Kidney (tissue), 14 donors: ENCODE data around the gene RHOU. TPM values are rescaled to one million over a fixed set of nuclear protein-coding genes. Genes with fewer than 3 reads are reported as not detected.
A peak's percentile ranks its signal among the peaks of the same experiment; 100 is the strongest.

Experiments
- DNase-seq, 5 donors: peaks; one replicate each; pipeline ENCODE4 v3.0.0-alpha.2; 2013 to 2020
- FAIRE-seq: peaks from 2 replicates; lab custom pipeline; 2012; peaks lifted over from hg19 to GRCh38; lab: Jason Lieb, UNC
- H3K27ac ChIP-seq, 2 donors: one replicate each; pipeline ENCODE4 v1.7.0; 2013; ENCODE audit warnings: low read depth in 2 of 2, low read length in 2 of 2, inconsistent platforms in 1 of 2
- H3K27me3 ChIP-seq: one replicate; pipeline ENCODE4 v1.7.1; 2013; ENCODE audit warnings: low read length, inconsistent platforms; ENCODE audit not compliant: control insufficient read depth, insufficient read depth
- H3K36me3 ChIP-seq, 3 donors: one replicate each; pipeline versions ENCODE4 v1.7.0 to v1.7.1; 2013; ENCODE audit warnings: low read length in 3 of 3, control low read depth in 1 of 3, inconsistent platforms in 1 of 3; ENCODE audit not compliant: insufficient read depth in 3 of 3, control insufficient read depth in 2 of 3
- H3K4me1 ChIP-seq, 3 donors: one replicate each; pipeline versions ENCODE4 v1.7.0 to v1.7.1; 2013; ENCODE audit warnings: low read length in 3 of 3, inconsistent platforms in 1 of 3, low read depth in 1 of 3; ENCODE audit not compliant: control insufficient read depth in 2 of 3, insufficient read depth in 2 of 3
- H3K4me3 ChIP-seq, 3 donors: one replicate each; pipeline versions ENCODE4 v1.7.0 to v1.8.1; 2013; ENCODE audit warnings: low read length in 3 of 3, control low read depth in 1 of 3, inconsistent platforms in 1 of 3
- H3K9ac ChIP-seq, 3 donors: one replicate each; pipeline versions ENCODE4 v1.7.0 to v1.7.1; 2013; ENCODE audit warnings: low read length in 3 of 3, control low read depth in 1 of 3, inconsistent platforms in 1 of 3
- H3K9me3 ChIP-seq, 3 donors: one replicate each; pipeline versions ENCODE4 v1.7.0 to v1.7.1; 2013; ENCODE audit warnings: low read length in 3 of 3, control low read depth in 1 of 3, inconsistent platforms in 1 of 3; ENCODE audit not compliant: control insufficient read depth in 2 of 3, insufficient read depth in 1 of 3
- intact Hi-C: fragments of 100-400 bp; cut with DNase I; formaldehyde crosslinking; loops from one replicate; pipeline ENCODE4 v1.11.1; 2022
- polyA plus RNA-seq: library from polyadenylated mRNA; stranded (reverse); fragments of 350-450 nt; fragmentation: Illumina TruSeq; extraction: RNeasy Lipid Tissue Mini Kit (QIAGEN cat#74804); gene quantifications from one replicate; pipeline ENCODE4 v1.2.3, GENCODE V29; 2014; ENCODE audit warnings: low read depth, low replicate concordance; ENCODE audit not compliant: insufficient read depth
- total RNA-seq: library from RNA; stranded (reverse); fragmentation: NEBNext Ultra II Directional; extraction: Animal tissue kit (Norgen Biotek cat#: 25700); gene quantifications from one replicate; pipeline ENCODE4 v1.2.1, GENCODE V29; 2021
- TF ChIP-seq, protein P1 (sequence below): IDR thresholded peaks from 3 replicates; pipeline ENCODE4 v1.5.1; 2012; ENCODE audit warnings: mild to moderate bottlenecking, moderate library complexity, borderline replicate concordance; ENCODE audit not compliant: insufficient read depth; ENCODE audit errors: extremely low read depth
- donor health status: control.
- donor health status: control.
- donor health status: control.
- donor health status: control.
- donor health status: control.
- donor health status: DM: yes; HTN: yes; CAD: no.
- donor health status: Normal renal cell carcinoma (clear cell type).

RHOU gene
- total and polyA plus RNA-seq, 2 donors from 2014 or later, result 4.7 to 22.1 TPM

DNA sequence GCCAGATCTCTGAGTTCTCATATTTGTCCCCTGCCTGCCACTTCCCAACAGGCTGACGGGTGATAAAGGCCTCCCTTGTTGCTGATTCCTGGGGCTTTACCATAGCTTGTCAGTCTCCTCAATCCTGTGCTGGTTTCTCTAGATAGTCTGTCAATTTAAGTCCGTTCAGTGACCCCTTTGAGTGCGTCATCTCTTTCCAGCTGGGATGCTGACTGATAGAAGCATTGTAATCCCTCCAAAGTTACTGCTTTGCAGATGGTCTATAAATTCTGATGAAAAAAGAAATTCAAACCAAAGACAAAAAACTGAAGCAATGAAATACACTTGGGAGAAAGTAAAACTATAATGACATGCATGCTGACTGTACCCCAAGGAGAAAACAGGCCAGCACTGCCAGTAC, 28.3 kb downstream of the RHOU start:
- FAIRE-seq, result no peak
- Histone ChIP-seq H3K4me3 (no peak overlapping the region), H3K9ac (no peak overlapping the region), H3K27me3 (no peaks in the 10 kb centered on the region), H3K36me3 (no peaks in the 10 kb centered on the region), H3K9me3 (no peaks in the 10 kb centered on the region), H3K27ac (no peak overlapping the region), H3K4me1 (peaks cover 0 to 3% (median 1%) of the 10 kb centered on the region in 3 donors)
- intact Hi-C loops, result no loop called here
- TF ChIP-seq, protein P1, sequence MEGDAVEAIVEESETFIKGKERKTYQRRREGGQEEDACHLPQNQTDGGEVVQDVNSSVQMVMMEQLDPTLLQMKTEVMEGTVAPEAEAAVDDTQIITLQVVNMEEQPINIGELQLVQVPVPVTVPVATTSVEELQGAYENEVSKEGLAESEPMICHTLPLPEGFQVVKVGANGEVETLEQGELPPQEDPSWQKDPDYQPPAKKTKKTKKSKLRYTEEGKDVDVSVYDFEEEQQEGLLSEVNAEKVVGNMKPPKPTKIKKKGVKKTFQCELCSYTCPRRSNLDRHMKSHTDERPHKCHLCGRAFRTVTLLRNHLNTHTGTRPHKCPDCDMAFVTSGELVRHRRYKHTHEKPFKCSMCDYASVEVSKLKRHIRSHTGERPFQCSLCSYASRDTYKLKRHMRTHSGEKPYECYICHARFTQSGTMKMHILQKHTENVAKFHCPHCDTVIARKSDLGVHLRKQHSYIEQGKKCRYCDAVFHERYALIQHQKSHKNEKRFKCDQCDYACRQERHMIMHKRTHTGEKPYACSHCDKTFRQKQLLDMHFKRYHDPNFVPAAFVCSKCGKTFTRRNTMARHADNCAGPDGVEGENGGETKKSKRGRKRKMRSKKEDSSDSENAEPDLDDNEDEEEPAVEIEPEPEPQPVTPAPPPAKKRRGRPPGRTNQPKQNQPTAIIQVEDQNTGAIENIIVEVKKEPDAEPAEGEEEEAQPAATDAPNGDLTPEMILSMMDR, result no peak
- DNase-seq, result no peak

DNA sequence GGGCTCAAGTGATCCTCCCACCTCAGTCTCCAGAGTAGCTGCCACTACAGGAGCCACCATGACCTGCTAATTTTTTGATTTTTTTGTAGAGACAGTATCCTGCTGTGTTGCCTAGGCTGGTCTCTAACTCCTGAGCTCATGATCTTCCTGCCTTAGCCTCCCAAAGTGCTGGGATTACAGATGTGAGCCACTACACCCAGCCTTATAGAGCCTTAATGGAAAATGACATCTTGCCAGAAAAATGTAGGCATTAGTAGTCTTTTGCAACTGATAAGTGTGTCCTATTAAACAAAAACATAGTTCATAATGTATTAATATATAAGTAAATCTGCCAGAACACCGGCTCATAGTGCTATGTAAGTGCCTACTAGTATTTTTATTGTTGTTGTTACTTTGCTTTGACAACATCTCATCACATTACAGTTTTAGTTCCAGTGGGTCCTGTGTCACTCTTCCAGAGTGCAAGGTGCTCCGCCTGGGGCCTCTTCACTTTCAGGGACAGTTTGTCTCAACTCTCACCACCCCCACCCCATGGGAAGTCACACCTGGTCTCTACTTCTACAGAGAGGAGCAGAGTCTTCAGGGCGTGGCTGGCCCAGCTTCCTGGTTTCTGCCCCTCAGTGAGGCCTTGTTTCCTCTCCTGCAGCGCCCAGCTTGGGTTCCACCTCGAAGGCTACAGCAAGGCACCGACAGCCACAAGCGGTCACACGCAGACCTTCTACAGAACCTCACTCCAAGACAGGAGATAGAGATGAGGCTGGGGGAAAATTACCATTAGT, 30.1 kb downstream of the RHOU start:
- Histone ChIP-seq H3K9ac (no peak overlapping the region), H3K4me3 (no peak overlapping the region), H3K9me3 (no peaks in the 10 kb centered on the region), H3K27me3 (no peaks in the 10 kb centered on the region), H3K27ac (no peak overlapping the region), H3K4me1 (peaks cover 0 to 4% (median 3%) of the 10 kb centered on the region in 3 donors), H3K36me3 (no peaks in the 10 kb centered on the region)
- TF ChIP-seq, protein P1, result no peak
- FAIRE-seq, result no peak
- peak in 1 of 5 donors; percentile 66 for DNase-seq
- intact Hi-C loops, result no loop called here

DNA sequence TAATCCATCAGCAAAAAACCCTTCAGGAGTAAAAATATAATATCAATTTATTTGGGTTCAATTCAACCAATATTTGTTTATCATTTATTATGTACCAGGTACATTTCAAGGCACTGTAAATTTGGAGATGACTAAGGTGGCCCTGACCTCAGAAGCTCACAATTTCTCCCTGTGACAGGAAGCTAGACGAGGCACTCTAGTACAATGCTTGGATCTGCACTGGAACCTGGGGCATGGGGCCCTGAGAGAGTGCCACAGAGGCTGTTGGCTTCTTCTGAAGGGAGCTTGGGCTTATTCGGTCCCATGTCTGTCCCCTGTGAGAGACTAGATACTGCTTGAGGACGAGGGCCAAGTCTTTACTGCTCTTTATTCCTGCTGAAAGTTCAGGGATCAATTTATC, 31.5 kb downstream of the RHOU start:
- intact Hi-C loops, result no loop called here
- DNase-seq (no peak), FAIRE-seq (no peak)
- no peaks in the 10 kb centered on the region for H3K9me3 ChIP-seq
- peaks cover 0 to 4% (median 3%) of the 10 kb centered on the region in 3 donors for H3K4me1 ChIP-seq
- TF ChIP-seq, protein P1, result no peak
- H3K9ac ChIP-seq, result no peak overlapping the region
- no peaks in the 10 kb centered on the region for H3K36me3 ChIP-seq
- no peaks in the 10 kb centered on the region for H3K27me3 ChIP-seq
- no peak overlapping the region for H3K4me3 ChIP-seq
- H3K27ac ChIP-seq, result no peak overlapping the region
